Gastrocnemius medialis (tissue), 4 donors: ENCODE measurements around the gene KIF5A. TPM values are rescaled to one million over a fixed set of nuclear protein-coding genes. Genes with fewer than 3 reads are reported as not detected.
"Not testable (repeated sequence)": the region's sequence is repeated elsewhere in the genome, so short reads cannot be mapped to it uniquely, and the experiment has no call there.

Experiments used
- ATAC-seq, 2 donors: fragments of 150-250 bp; one replicate each; pipeline ENCODE4 v1.9.1; 2016
- DNase-seq, 2 donors: peaks; one replicate each; pipeline ENCODE4 v3.0.0-alpha.2; 2019
- H3K27ac ChIP-seq, 4 donors: fragments of 200-600 bp; sonication (generic); 1 replicate in 1 of 4; 2 replicates in 3 of 4; pipeline ENCODE4 v1.5.1; 2016 to 2018; ENCODE audit warnings: mild to moderate bottlenecking in 2 of 4, moderate library complexity in 1 of 4
- H3K27me3 ChIP-seq, 3 donors: fragments of 200-600 bp; sonication (generic) in 2 of 3; 1 replicate in 1 of 3; 2 replicates in 2 of 3; pipeline versions ENCODE4 v1.5.1 to v1.6.0; 2016 to 2019; ENCODE audit warnings: mild to moderate bottlenecking in 1 of 3, moderate library complexity in 1 of 3
- H3K36me3 ChIP-seq, 2 donors: fragments of 200-600 bp; sonication (generic) in 1 of 2; one replicate each; pipeline ENCODE4 v1.5.1; 2017 to 2018
- H3K4me1 ChIP-seq, 2 donors: fragments of 200-600 bp; sonication (generic) in 1 of 2; one replicate each; pipeline ENCODE4 v1.5.1; 2016 to 2017; ENCODE audit warnings: mild to moderate bottlenecking in 2 of 2
- H3K4me3 ChIP-seq, 4 donors: fragments of 200-600 bp; sonication (generic) in 3 of 4; 1 replicate in 1 of 4; 2 replicates in 3 of 4; pipeline ENCODE4 v1.5.1; 2016 to 2019; ENCODE audit warnings: mild to moderate bottlenecking in 2 of 4
- H3K9me3 ChIP-seq, 3 donors: fragments of 200-600 bp; sonication (generic) in 2 of 3; 1 replicate in 1 of 3; 2 replicates in 2 of 3; pipeline ENCODE4 v1.5.1; 2016 to 2019
- POLR2A ChIP-seq, 2 donors: fragments of 450-650 bp; IDR thresholded peaks; one replicate each; pipeline ENCODE4 v1.6.1; 2017; ENCODE audit warnings: antibody characterized with exemption in 2 of 2, mild to moderate bottlenecking in 2 of 2, moderate library complexity in 2 of 2
- in situ Hi-C, 4 donors: fragments of 200-750 bp; cut with MboI; loops; one replicate each; pipeline versions ENCODE4 v1.15.0 to v1.8.0; 2017; ENCODE audit warnings: low sequenced_read_pairs in 4 of 4
- intact Hi-C: fragments of 100-400 bp; cut with DNase I; formaldehyde crosslinking; loops from one replicate; pipeline ENCODE4 v1.15.1; 2023; ENCODE audit warnings: low total_unique reads
- total RNA-seq, 4 donors: library from RNA; depleted of rRNA; stranded (reverse); fragments of >200 nt; gene quantifications; one replicate each; pipeline versions ENCODE4 v1.1.0 to v1.2.3, GENCODE V29; 2016
- TF ChIP-seq, protein P1 (sequence below), 5 experiments: fragments of 450-650 bp in 3 of 5; fragments of 200-600 bp in 2 of 5; sonication (generic) in 2 of 5; IDR thresholded peaks in 4 of 5; conservative IDR thresholded peaks in 1 of 5; 1 replicate in 4 of 5; 2 replicates in 1 of 5; pipeline ENCODE4 v1.5.1; 2016 to 2019; ENCODE audit warnings: antibody characterized with exemption in 5 of 5, mild to moderate bottlenecking in 3 of 5, moderate library complexity in 3 of 5

The KIF5A gene
- total RNA-seq, 4 donors from 2014 or later: 0.09 to 0.36 TPM; not detected in 2

DNA sequence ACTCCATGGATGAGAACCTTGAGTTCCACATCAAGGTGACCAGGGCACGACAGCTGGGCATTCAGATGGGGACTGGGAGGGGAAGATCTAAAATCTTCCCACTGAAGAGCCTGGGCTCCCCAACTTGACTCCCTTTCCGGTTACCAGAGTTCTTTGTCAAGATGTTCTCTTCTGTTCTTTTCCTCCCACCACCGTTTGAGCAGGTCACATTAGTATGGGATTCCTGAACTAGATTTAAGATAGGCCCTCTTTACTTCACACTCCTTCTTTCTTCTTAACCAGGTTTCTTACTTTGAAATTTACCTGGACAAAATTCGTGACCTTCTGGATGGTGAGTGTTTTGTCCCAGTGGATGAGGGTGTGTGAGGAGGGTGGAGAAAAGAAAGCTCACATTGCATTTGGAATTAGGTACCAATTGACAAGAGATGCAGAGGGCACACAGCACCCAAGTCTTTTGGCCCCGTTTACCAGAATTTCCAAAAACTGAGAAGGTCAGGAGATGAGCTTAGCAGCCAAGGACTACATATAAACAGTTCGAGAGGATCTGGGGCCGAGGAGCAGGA is 14.4 kb downstream of the KIF5A start:
- Histone ChIP-seq H3K4me3 (no peak overlapping the region), H3K9me3 (no peaks in the 10 kb centered on the region), H3K36me3 (no peaks in the 10 kb centered on the region), H3K27ac (no peak overlapping the region), H3K27me3 (peaks cover 0 to 14% (median 3%) of the 10 kb centered on the region in 3 donors), H3K4me1 (no peaks in the 10 kb centered on the region)
- no peak for ATAC-seq
- intact Hi-C loops (no loop called here), in situ Hi-C loops (no loop called here)
- TF ChIP-seq, protein P1, sequence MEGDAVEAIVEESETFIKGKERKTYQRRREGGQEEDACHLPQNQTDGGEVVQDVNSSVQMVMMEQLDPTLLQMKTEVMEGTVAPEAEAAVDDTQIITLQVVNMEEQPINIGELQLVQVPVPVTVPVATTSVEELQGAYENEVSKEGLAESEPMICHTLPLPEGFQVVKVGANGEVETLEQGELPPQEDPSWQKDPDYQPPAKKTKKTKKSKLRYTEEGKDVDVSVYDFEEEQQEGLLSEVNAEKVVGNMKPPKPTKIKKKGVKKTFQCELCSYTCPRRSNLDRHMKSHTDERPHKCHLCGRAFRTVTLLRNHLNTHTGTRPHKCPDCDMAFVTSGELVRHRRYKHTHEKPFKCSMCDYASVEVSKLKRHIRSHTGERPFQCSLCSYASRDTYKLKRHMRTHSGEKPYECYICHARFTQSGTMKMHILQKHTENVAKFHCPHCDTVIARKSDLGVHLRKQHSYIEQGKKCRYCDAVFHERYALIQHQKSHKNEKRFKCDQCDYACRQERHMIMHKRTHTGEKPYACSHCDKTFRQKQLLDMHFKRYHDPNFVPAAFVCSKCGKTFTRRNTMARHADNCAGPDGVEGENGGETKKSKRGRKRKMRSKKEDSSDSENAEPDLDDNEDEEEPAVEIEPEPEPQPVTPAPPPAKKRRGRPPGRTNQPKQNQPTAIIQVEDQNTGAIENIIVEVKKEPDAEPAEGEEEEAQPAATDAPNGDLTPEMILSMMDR (IDR thresholded peaks at IDR 0.05 in 4 of 5, conservative IDR thresholded peaks at IDR 0.05 in 1 of 5): no peak
- no peak for TF ChIP-seq POLR2A (IDR thresholded peaks at IDR 0.05)
- DNase-seq: no peak

- no peak overlapping the region for H3K27ac ChIP-seq
- no peaks in the 10 kb centered on the region for H3K36me3 ChIP-seq
- intact Hi-C loops: no loop called here
- H3K9me3 ChIP-seq: no peaks in the 10 kb centered on the region
- no peak for ATAC-seq
- in situ Hi-C loops: no loop called here
- no peaks in the 10 kb centered on the region for H3K4me1 ChIP-seq
- TF ChIP-seq, protein P1 (IDR thresholded peaks at IDR 0.05 in 4 of 5, conservative IDR thresholded peaks at IDR 0.05 in 1 of 5): no peak
- TF ChIP-seq POLR2A (IDR thresholded peaks at IDR 0.05): no peak
- peaks cover 0 to 8% (median 3%) of the 10 kb centered on the region in 3 donors for H3K27me3 ChIP-seq
- no peak overlapping the region for H3K4me3 ChIP-seq
- DNase-seq: no peak
Measured at GRCh38 chr12:57568838-57569237, 19.0 kb downstream of the KIF5A start.

DNA sequence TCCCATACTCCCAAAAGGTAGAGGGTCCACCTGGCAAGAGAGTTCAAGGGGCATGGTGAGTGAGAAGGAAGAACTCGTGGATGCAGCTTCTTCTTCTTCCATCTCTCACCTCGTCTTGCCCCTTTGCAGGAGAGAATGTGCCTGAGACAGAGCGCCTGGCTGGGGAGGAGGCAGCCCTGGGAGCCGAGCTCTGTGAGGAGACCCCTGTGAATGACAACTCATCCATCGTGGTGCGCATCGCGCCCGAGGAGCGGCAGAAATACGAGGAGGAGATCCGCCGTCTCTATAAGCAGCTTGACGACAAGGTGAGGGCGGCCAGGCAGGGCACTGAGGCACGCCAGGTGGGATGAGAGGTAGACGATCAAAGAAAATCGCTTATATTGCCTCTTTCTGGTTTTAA is 20.0 kb downstream of the KIF5A start:
- in situ Hi-C loops (loop anchor here in 1 of 4 donors (10.0 kb wide), 1 partner anchor 55 kb away; no protein-coding TSS in a partner anchor), intact Hi-C loops (no loop called here)
- Histone ChIP-seq H3K36me3 (no peaks in the 10 kb centered on the region), H3K27me3 (peaks cover 0 to 7% (median 3%) of the 10 kb centered on the region in 3 donors), H3K4me1 (no peaks in the 10 kb centered on the region), H3K4me3 (no peak overlapping the region), H3K27ac (no peak overlapping the region), H3K9me3 (no peaks in the 10 kb centered on the region)
- no peak for TF ChIP-seq POLR2A (IDR thresholded peaks at IDR 0.05)
- TF ChIP-seq, protein P1 (IDR thresholded peaks at IDR 0.05 in 4 of 5, conservative IDR thresholded peaks at IDR 0.05 in 1 of 5): no peak
- no peak for DNase-seq
- ATAC-seq: no peak

GRCh38 chr12:57570438-57570837 is 20.6 kb downstream of the KIF5A start:
- H3K4me3 ChIP-seq, H3K36me3 ChIP-seq, H3K27ac ChIP-seq, DNase-seq, H3K4me1 ChIP-seq, intact Hi-C loops, H3K9me3 ChIP-seq, H3K27me3 ChIP-seq, ATAC-seq: not testable (repeated sequence)
- in situ Hi-C loops: loop anchor here in 1 of 4 donors (10.0 kb wide), 1 partner anchor 54 kb away; no protein-coding TSS in a partner anchor

- H3K9me3 ChIP-seq: no peaks in the 10 kb centered on the region
- TF ChIP-seq POLR2A (IDR thresholded peaks at IDR 0.05): no peak
- TF ChIP-seq, protein P1 (IDR thresholded peaks at IDR 0.05 in 4 of 5, conservative IDR thresholded peaks at IDR 0.05 in 1 of 5): no peak
- no peaks in the 10 kb centered on the region for H3K4me1 ChIP-seq
- peaks cover 0 to 3% (median 3%) of the 10 kb centered on the region in 3 donors for H3K27me3 ChIP-seq
- H3K36me3 ChIP-seq: no peaks in the 10 kb centered on the region
- intact Hi-C loops: no loop called here
- no peak overlapping the region for H3K27ac ChIP-seq
- no peak overlapping the region for H3K4me3 ChIP-seq
- ATAC-seq: no peak
- in situ Hi-C loops: loop anchor here in 1 of 4 donors (10.0 kb wide), 1 partner anchor 53 kb away; no protein-coding TSS in a partner anchor
- no peak for DNase-seq
Measured at GRCh38 chr12:57571926-57572762, 22.3 kb downstream of the KIF5A start.
